Liver (tissue), 2 donors: ENCODE data around the gene ST6GALNAC4.

Experiments used
- MAX ChIP-seq: IDR thresholded peaks from 2 replicates; pipeline ENCODE4 v1.6.1; 2016; ENCODE audit warnings: antibody characterized with exemption
- TF ChIP-seq, protein P1 (sequence below): fragments of 150-350 bp; IDR thresholded peaks from 2 replicates; pipeline ENCODE4 v1.5.1; 2017; ENCODE audit warnings: improper control_type of control experiment, low read depth, low read length; ENCODE audit not compliant: missing input control
- donor health status: healthy.

DNA sequence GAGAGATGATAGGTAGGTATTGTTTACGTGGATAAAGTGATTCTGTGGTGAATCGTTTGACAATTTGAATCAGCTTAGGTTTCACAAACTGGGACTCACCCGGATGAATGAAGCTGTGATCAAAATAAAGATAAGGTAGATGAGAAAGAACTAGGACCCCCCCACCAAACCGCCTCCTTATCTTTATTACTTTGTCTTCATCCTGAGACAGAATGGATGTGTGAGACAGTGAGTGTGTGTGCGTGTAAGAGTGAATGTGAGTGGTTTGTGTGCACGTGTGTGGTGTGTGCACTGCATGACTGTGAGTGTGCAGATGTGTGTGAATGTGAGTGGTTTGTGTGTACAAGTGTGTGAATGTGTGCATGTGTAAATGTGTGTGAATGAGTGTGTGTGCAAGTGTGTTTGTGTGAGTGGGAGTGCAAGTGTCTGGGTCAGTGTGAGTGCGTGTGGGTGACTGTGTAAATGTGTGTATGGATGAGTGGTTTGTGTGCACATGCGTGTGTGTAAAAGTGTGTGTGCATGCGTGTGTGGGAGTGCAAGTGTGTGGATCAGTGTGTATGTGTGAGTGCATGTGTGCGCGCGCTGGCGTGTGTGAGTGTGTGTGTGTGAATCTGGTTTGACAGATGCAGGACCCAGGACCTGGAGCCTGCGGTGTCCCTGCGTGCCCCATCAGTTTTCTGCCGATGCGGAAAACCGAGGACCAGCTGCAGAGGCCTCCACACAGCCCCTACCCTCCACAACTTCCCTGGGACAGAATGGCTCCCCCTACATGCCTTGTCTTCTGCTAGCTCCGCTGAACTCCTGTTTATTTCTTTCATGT, 51.0 kb downstream of the ST6GALNAC4 start:
- TF ChIP-seq, protein P1, sequence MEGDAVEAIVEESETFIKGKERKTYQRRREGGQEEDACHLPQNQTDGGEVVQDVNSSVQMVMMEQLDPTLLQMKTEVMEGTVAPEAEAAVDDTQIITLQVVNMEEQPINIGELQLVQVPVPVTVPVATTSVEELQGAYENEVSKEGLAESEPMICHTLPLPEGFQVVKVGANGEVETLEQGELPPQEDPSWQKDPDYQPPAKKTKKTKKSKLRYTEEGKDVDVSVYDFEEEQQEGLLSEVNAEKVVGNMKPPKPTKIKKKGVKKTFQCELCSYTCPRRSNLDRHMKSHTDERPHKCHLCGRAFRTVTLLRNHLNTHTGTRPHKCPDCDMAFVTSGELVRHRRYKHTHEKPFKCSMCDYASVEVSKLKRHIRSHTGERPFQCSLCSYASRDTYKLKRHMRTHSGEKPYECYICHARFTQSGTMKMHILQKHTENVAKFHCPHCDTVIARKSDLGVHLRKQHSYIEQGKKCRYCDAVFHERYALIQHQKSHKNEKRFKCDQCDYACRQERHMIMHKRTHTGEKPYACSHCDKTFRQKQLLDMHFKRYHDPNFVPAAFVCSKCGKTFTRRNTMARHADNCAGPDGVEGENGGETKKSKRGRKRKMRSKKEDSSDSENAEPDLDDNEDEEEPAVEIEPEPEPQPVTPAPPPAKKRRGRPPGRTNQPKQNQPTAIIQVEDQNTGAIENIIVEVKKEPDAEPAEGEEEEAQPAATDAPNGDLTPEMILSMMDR, result no peak
- TF ChIP-seq MAX, result no peak
